HepG2 (cell line): ENCODE data around the gene LRRC15.

Source experiments
- CHD2 ChIP-seq: IDR thresholded peaks from 2 replicates; pipeline ENCODE4 v1.6.1; 2011; ENCODE audit warnings: low read depth, low read length, improper control_type of control experiment
- GABPA ChIP-seq, 2 experiments: IDR thresholded peaks; 2 replicates each; pipeline ENCODE4 v1.6.1; 2011 to 2016; ENCODE audit warnings: low read depth in 2 of 2, low read length in 1 of 2, missing biosample characterization in 1 of 2, missing genetic modification characterization in 1 of 2
- NFYB ChIP-seq: sonication (generic); formaldehyde crosslinking; IDR thresholded peaks from 2 replicates; pipeline ENCODE4 v1.4.0; 2020; ENCODE audit warnings: missing genetic modification reagents
- NPAS2 ChIP-seq: sonication (generic); formaldehyde crosslinking; IDR thresholded peaks from 2 replicates; pipeline ENCODE4 v1.8.0; 2022; ENCODE audit warnings: mild to moderate bottlenecking, missing genetic modification reagents, borderline replicate concordance
- PTBP1 ChIP-seq: fragments of 200-400 bp; formaldehyde crosslinking; IDR thresholded peaks from 2 replicates; pipeline ENCODE4 v1.6.1; 2018; ENCODE audit warnings: low read length, low read depth; ENCODE audit not compliant: poor library complexity, severe bottlenecking
- ZNF83 ChIP-seq: sonication (generic); formaldehyde crosslinking; IDR thresholded peaks from 2 replicates; pipeline ENCODE4 v1.4.0; 2020; ENCODE audit warnings: missing genetic modification reagents, mild to moderate bottlenecking, borderline replicate concordance
- ZNF879 ChIP-seq: sonication (generic); formaldehyde crosslinking; IDR thresholded peaks from 2 replicates; pipeline ENCODE4 v1.8.1; 2023; ENCODE audit warnings: missing genetic modification reagents

GRCh38 chr3:194387276-194387675, 17.7 kb upstream of the LRRC15 start:
- TF ChIP-seq CHD2 (no peak), NPAS2 (CRISPR knock-in tag) (no peak), GABPA (IDR thresholded peaks at IDR 0.05; ENCODE audit: low read depth, low read length) (no peak), GABPA (CRISPR knock-in tag; IDR thresholded peaks at IDR 0.05; ENCODE audit: low read depth) (no peak), ZNF879 (CRISPR knock-in tag) (no peak), PTBP1 (no peak), NFYB (no peak), ZNF83 (no peak)
